ENCODE results near the gene MLKL.

The MLKL gene

DNA sequence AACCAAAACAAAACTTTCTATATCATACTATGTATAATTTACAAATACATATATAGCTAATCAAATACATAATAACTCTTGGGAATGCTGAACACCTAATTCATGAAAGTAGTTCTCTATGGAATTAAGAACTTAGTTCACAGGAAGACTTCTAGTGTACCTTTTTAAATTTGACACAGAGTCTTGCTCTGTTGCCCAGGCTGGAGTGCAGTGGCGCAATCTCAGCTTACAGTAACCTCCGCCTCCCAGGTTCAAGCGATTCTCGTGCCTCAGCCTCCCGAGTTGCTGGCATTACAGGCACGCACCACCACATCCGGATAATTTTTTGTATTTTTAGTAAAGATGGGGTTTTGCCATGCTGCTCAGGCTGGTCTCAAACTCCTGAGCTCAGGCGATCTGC lies 58.7 kb downstream of the MLKL start:
- DNase-seq = no peak

DNA sequence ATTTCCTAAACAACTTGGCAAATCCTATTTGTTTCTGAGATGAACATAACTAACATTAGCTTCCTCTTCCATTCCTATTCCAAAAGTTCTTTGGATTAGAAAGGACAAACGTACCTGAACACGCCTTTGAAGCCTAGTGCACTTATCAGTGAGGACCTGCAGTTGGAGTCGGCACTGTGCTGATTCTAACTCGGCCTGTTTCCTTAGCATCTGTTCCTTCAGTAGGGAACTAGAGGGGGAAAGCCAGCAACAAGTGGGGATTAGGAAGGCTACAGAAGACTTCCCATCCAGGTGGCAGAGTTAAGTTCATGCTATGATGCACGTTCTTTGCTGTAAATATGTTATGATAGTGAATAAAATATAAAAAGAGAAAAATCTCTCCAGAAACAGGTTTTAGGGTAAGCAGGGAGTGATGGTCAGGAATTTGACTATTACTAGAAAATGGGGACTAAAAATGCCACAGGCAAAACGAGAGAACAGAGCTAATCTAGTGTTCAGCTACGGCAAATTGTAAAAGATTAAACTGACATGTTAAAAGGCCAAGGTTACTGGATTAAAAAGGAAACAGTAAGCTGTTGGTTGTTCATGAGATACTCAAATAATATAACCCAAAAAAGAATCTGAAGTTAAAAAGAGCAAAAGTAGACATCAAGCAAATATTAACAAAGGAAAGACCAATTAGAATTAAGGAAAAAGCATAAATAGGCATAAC lies 62.8 kb downstream of the MLKL start:
- DNase-seq = no peak

DNA sequence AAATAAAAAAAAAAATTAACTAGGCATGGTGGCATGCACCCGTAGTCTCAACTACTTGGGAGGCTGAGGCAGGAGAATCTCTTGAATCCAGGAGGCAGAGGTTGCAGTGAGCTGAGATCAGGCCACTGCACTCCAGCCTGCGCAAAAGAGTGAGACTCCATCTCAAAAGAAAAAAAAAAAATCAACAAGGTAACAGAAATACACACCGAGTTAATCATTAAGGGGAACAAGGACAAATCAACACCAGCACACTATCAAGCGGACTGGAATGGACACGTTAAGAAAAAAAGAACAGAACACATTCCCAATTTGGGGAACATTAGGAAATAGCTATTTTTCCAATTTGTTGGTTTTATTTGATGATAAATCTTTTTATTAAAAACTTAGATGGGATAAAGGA lies 65.4 kb downstream of the MLKL start:
- DNase-seq = no peak

DNA sequence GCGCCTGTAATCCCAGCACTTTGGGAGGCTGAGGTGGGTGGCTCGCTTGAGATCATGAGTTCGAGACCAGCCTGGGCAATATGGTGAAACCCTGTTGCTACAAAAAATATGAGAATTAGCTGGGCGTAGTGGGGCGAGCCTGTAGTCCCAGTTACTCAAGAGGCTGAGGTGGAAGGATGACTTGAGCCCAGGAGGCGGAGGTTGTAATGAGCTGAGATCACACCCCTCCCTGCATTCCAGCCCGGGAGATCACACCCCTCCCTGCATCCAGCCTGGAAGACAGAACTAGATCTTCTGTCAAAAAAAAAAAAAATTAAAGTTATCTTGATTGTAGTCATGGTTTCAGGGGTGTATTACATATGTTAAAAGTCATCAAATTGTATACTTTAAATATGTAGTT lies 67.0 kb downstream of the MLKL start:
- no peak for DNase-seq

DNA sequence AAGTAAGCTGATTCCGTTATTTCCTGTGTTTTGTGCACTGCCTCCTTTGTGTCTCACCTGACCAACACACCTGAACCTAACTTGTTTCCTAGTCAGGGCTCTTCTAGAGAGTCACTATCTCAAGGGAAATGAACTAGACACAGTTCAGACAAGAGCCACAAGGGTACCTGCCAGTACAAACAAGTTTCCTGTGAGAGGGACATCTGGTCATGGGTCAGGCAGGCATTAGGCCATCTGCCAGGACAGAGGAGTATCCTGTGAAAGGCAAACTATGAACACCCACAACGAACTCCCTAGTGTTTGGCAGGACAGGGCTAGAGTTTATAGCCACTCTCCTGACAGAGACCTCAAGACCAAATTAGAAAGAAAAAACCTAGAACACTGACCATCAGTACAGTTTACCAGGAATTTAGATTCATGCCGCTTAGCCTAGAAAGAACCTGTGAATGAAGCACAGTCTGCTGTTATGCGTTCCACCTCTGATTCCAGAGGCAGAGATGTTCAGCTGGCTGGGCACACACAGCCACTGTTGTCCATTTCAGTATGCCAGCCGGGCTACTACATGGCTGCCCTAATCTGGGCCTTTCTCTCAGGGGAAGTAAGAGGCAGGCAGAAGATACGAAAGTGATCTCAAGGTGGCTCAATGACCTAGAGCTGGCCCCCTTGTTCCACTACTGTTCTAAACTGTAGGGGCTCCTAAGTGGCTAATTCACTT lies 73.0 kb downstream of the MLKL start:
- DNase-seq = no peak

DNA sequence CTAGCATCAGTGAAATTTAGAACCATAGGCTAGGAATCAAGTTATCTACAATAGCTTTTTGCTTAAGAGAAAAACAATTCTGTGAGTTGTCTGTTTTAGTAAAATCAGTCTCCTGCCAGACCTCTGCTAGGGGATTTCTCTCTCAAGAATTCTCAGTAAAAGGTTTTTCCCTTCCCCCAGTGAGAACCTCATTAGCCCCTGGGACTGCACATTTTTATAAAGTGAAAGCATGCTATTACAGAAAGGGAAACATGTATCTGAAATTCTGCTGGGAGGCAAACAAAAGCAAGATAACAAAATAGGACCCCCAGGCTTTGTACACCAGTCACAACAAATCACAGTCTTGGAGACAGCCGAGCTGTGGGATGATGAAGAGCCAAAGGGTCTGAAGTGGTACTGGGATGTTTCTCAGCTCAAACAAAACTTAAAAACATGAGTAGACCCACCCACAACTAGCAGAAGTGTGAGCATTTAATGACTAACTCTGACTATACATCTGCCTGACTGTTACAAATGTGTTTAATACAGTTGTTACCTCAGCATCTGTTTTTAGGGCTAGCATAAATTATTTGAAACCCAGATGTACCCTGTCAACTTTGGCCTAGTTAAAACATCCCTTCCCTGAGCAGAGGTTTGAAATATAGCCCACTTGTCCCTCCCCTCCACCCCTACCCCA lies 73.8 kb downstream of the MLKL start:
- no peak for DNase-seq

DNA sequence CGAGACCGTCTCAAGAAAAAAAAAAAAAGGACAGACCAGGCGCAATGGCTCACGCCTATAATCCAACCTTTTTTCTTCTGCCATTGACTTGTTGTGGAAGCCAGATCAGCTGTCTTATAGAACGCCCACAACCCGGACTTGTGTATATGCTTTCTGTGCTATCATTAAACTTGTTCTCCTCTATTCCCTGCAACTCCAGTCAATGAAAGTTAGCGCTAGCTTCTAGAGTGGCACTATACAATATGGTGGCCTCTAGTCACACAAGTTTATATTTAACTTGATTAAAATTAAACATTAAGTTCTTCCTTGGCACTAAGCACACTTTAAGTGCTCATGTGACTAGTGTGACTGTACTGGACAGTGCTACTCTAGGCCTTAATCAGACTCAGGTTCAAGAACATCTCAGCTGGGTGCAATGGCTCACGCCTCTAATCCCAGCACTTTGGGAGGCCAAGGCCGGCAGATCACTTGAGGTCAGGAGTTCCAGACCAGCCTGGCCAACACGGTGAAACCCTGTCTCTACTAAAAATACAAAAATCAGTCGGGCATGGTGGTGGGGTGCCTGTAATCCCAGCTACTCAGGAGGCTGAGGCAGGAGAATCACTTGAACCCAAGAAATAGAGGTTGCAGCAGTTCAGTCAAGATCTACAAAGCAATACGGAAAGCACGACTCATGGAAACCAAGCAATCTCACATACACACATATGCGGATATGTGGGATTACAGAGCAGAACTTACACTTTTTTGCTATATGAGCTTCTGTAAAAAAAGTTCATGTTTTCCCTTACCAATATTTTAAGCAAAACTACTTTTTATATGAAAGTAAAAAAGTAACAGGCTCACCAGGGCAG lies 74.9 kb downstream of the MLKL start:
- no peak for DNase-seq

DNA sequence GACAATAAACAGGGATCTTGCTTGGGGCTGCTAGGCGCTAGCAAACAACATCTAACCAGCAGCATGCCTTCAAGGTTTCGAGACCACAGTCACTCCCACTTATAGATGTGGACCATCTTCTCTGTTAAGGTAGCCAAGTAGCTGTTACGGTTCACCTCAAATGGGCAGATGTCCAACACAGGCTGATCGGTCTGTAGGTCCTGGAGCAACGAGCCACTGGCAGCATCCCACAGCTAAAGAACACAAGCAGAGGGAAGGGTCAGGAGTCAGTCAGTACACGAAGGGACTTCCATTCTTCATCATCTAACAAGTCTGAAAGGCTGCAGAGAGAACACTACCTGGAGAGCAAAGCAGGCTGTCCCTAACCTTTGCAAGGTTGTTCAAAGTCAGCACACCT lies 76.8 kb downstream of the MLKL start:
- no peak for DNase-seq

DNA sequence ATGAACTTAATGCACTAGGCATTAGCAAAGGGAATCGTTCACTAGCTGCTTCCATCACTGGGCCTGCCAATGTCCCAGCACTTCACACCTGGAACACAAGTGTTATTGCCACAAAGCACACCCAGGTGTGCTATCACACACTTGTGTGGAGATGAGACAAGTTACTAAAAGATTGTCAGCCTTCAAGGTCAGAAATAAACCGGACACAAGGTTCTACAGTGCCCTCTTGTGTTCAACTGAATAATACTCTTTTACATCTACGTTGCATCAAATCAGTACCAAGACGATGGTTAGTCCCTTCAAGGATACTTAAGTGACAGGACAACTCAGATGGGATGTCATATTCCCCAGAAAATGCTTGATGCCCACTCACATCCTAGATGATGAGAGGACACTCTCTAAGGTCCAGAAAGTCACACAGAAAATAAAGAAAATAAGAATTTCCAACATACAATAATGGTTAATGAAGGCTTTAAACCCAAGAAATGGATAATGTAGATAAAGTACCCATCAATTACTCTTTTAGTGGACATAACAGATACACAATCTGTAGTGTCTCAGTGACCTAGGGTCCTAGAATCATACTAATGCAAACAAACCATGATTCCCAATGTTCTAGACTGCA lies 77.3 kb downstream of the MLKL start:
- DNase-seq = no peak

DNA sequence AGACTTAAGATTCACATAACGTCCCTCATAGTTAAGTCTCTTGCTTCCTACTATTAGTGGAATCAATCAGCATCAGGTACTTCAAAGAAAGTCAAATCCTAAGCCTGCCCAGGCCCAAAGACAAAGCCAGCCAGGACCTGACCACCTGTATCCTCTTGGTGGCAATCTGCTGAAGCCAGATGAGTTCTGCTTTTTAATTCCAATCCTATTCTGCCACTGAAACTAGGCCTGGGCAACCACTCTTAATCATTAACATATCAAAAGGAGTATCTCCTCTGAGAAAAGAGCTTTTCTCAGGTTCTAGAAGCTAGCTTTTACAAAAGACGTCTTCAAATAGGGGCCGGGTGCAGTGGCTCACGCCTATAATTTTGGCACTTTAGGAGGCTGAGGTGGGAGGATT lies 78.7 kb downstream of the MLKL start:
- DNase-seq = no peak
